Upper lobe of left lung (tissue), 4 donors: ENCODE results near the gene EXT2.

ENCODE experiments used
- CTCF ChIP-seq, 6 experiments: fragments of 450-650 bp in 4 of 6; fragments of 200-600 bp in 2 of 6; sonication (generic) in 2 of 6; IDR thresholded peaks; one replicate each; pipeline ENCODE4 v1.5.1; 2016 to 2019; ENCODE audit warnings: antibody characterized with exemption in 6 of 6
- EP300 ChIP-seq, 4 donors: sonication (generic); formaldehyde crosslinking; IDR thresholded peaks; one replicate each; pipeline ENCODE4 v1.5.1; 2017; ENCODE audit warnings: antibody characterized with exemption in 4 of 4, control low read depth in 2 of 4
- POLR2A ChIP-seq, 4 donors: fragments of 450-650 bp; IDR thresholded peaks; one replicate each; pipeline ENCODE4 v1.5.1; 2016 to 2017; ENCODE audit warnings: antibody characterized with exemption in 4 of 4, mild to moderate bottlenecking in 2 of 4
- POLR2AphosphoS5 ChIP-seq, 2 donors: sonication (generic); formaldehyde crosslinking; IDR thresholded peaks; one replicate each; pipeline ENCODE4 v1.5.1; 2017; ENCODE audit warnings: antibody characterized with exemption in 2 of 2

- no peak for TF ChIP-seq POLR2AphosphoS5 (IDR thresholded peaks at IDR 0.05)
- no peak for TF ChIP-seq POLR2A (IDR thresholded peaks at IDR 0.05)
- no peak for TF ChIP-seq CTCF (IDR thresholded peaks at IDR 0.05)
- TF ChIP-seq EP300 (IDR thresholded peaks at IDR 0.05), result no peak
Observed at GRCh38 chr11:44165432-44165831, 70.0 kb downstream of the EXT2 start.
